HepG2 (cell line): ENCODE results near the gene NRL. TPM values are rescaled to one million over a fixed set of nuclear protein-coding genes. Genes with fewer than 3 reads are reported as not detected.

ENCODE experiments used
- AHR ChIP-seq: IDR thresholded peaks from 2 replicates; pipeline ENCODE4 v1.6.1; 2018; ENCODE audit warnings: missing genetic modification reagents, missing compliant biosample characterization
- BATF2 ChIP-seq: sonication (generic); formaldehyde crosslinking; IDR thresholded peaks from 2 replicates; pipeline ENCODE4 v1.8.0; 2022; ENCODE audit warnings: mild to moderate bottlenecking, missing genetic modification reagents, moderate library complexity
- CERS6 ChIP-seq: sonication (generic); formaldehyde crosslinking; IDR thresholded peaks from 2 replicates; pipeline ENCODE4 v1.5.0; 2020; ENCODE audit warnings: missing genetic modification reagents
- FOXA3 ChIP-seq: IDR thresholded peaks from 2 replicates; pipeline ENCODE4 v1.6.1; 2016; ENCODE audit warnings: missing genetic modification reagents, missing compliant biosample characterization
- GATAD2A ChIP-seq: IDR thresholded peaks from 2 replicates; pipeline ENCODE4 v1.6.1; 2016
- HNF4G ChIP-seq, 2 experiments: sonication (generic) in 1 of 2; formaldehyde crosslinking in 1 of 2; IDR thresholded peaks; 2 replicates each; pipeline versions ENCODE4 v1.4.0 to v1.6.1; 2011 to 2020; ENCODE audit warnings: borderline replicate concordance in 2 of 2, low read depth in 2 of 2, mild to moderate bottlenecking in 2 of 2, low read length in 1 of 2, missing genetic modification reagents in 1 of 2, moderate library complexity in 1 of 2
- KLF9 ChIP-seq: IDR thresholded peaks from 2 replicates; pipeline ENCODE4 v1.6.1; 2016; ENCODE audit warnings: low read depth
- NFATC3 ChIP-seq: sonication (generic); formaldehyde crosslinking; IDR thresholded peaks from 2 replicates; pipeline ENCODE4 v1.5.1; 2020; ENCODE audit warnings: mild to moderate bottlenecking, missing genetic modification reagents
- NR2C2 ChIP-seq: sonication (generic); formaldehyde crosslinking; IDR thresholded peaks from 2 replicates; pipeline ENCODE4 v1.4.0; 2020; ENCODE audit warnings: missing genetic modification reagents, mild to moderate bottlenecking, moderate library complexity, borderline replicate concordance
- RARA ChIP-seq: IDR thresholded peaks from 2 replicates; pipeline ENCODE4 v1.6.1; 2016; ENCODE audit warnings: missing genetic modification reagents, missing compliant biosample characterization
- ZBTB44 ChIP-seq: sonication (generic); formaldehyde crosslinking; IDR thresholded peaks from 2 replicates; pipeline ENCODE4 v1.4.0; 2020; ENCODE audit warnings: missing genetic modification reagents
- ZNF646 ChIP-seq: sonication (generic); formaldehyde crosslinking; IDR thresholded peaks from 2 replicates; pipeline ENCODE4 v1.9.0; 2021; ENCODE audit warnings: mild to moderate bottlenecking, missing genetic modification reagents
- ZNF704 ChIP-seq: sonication (generic); formaldehyde crosslinking; IDR thresholded peaks from 2 replicates; pipeline ENCODE4 v1.8.1; 2023; ENCODE audit warnings: mild to moderate bottlenecking, inconsistent platforms, moderate library complexity, missing genetic modification reagents, borderline replicate concordance
- ZNF776 ChIP-seq: sonication (generic); formaldehyde crosslinking; IDR thresholded peaks from 2 replicates; pipeline ENCODE4 v1.4.0; 2020; ENCODE audit warnings: mild to moderate bottlenecking, missing genetic modification reagents
- ZNF782 ChIP-seq: sonication (generic); formaldehyde crosslinking; IDR thresholded peaks from 2 replicates; pipeline ENCODE4 v1.4.0; 2020; ENCODE audit warnings: missing genetic modification reagents, mild to moderate bottlenecking, borderline replicate concordance
- polyA plus RNA-seq, 8 experiments: library from polyadenylated mRNA; depleted of rRNA in 3 of 8; stranded (reverse) in 7 of 8; unstranded in 1 of 8; fragments of >200 nt; fragmentation: Illumina TruSeq in 4 of 8; extraction: Trizol in 4 of 8; gene quantifications; 2 replicates each; pipeline versions ENCODE4 v1.2.1 to v1.2.3, GENCODE V29; 2011 to 2016; ENCODE audit warnings: low read depth in 4 of 8, missing spikeins in 1 of 8, mixed read lengths in 1 of 8; ENCODE audit not compliant: insufficient read depth in 1 of 8
- total RNA-seq, 5 experiments: library from RNA; depleted of rRNA; stranded (reverse); fragments of >200 nt; fragmentation: Illumina TruSeq; extraction: Trizol; gene quantifications; 2 replicates each; pipeline ENCODE4 v1.2.3, GENCODE V29; 2016; ENCODE audit warnings: low read depth in 1 of 5

The NRL gene
- total and polyA plus RNA-seq, 2 of the 13 experiments (the other 11 are each of a cell fraction or from before 2014, with no cell fraction given), result 2.5 to 4.7 TPM

GRCh38 chr14:24135834-24136683 lies 21.3 kb upstream of the NRL start, which contains the start of gene PSME1 (continued):
- TF ChIP-seq ZBTB44 (peak; percentile 72), ZNF776 (CRISPR knock-in tag) (peak; percentile 97), CERS6 (no peak), NR2C2 (no peak; the same call in 1 of the 2 replicates), ZNF704 (CRISPR knock-in tag) (0 out of 2 replicates have a peak, but pooled peaks have one; percentile 22), KLF9 (CRISPR knock-in tag) (peak; percentile 35; the same call in 1 of the 2 replicates), GATAD2A (CRISPR knock-in tag) (peak; percentile 59; the same call in 1 of the 2 replicates), AHR (CRISPR knock-in tag) (peak; percentile 60; the same call in 1 of the 2 replicates), FOXA3 (peak; percentile 73), HNF4G (IDR thresholded peaks at IDR 0.05; ENCODE audit: borderline replicate concordance, low read depth, low read length) (0 out of 2 replicates have a peak, but pooled peaks have one; percentile 28), HNF4G (CRISPR knock-in tag; IDR thresholded peaks at IDR 0.05; ENCODE audit: borderline replicate concordance, low read depth) (peak; percentile 86), ZNF646 (no peak), NFATC3 (no peak), ZNF782 (peak; percentile 23; the same call in 1 of the 2 replicates), BATF2 (CRISPR knock-in tag) (no peak), RARA (peak; percentile 53)
